ENCODE results near the gene ANKS6.
A peak's percentile ranks its signal among the peaks of the same experiment; 100 is the strongest.

The ANKS6 gene

GRCh38 chr9:98796364-98797101 lies at the start of gene ANKS6:
Gene ANKS6 (minus strand): TSS chr9:98796555. CDS start chr9:98796491, 64 bp downstream.
- Histone ChIP-seq H3K9ac (ENCODE audit: low read depth, low read length) (peak within 1 kb of the TSS; percentile 71), H3K27ac (ENCODE audit: low read depth, low read length) (no peak within 1 kb of the TSS), H3K27me3 (ENCODE audit: control insufficient read depth, insufficient read depth, low read length) (peaks cover 4% of the 10 kb centered on the region; the same call in 1 of the 2 replicates), H3K36me3 (ENCODE audit: control insufficient read depth, insufficient read depth, low read length) (no peaks in the 10 kb centered on the region), H3K4me1 (ENCODE audit: control insufficient read depth, insufficient read depth, low read length) (peaks cover 28% of the 10 kb centered on the region), H3K9me3 (ENCODE audit: control insufficient read depth, insufficient read depth, low read length) (0 out of 2 replicates have a peak, but pooled peaks cover 4% of the 10 kb centered on the region), H3K4me3 (ENCODE audit: low read depth, low read length) (peak within 1 kb of the TSS; percentile 78)

DNA sequence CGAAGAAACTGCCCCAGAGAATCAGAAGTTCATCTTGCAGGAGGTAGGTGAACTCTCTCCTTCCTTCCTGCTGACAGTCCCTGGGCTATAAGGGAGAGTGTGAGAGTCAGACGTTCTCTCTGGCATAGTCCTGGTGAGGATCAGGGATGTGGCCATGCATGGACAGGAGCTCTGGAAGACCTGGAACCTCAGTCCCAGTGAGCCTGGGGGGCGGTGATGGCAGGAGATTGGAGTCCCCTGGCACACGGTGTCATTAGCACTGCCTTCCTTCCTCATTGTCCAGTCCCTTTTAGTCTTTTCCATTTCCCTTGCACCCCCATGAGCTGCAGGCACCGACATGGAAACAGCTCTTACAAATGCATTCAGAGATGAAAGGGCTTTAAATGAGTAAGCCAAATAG lies 49.7 kb upstream of the ANKS6 start:
- Histone ChIP-seq H3K27ac (ENCODE audit: low read depth, low read length) (no peak overlapping the region), H3K27me3 (ENCODE audit: control insufficient read depth, insufficient read depth, low read length) (no peaks in the 10 kb centered on the region), H3K9ac (ENCODE audit: low read depth, low read length) (no peak overlapping the region), H3K4me3 (ENCODE audit: low read depth, low read length) (no peak overlapping the region), H3K9me3 (ENCODE audit: control insufficient read depth, insufficient read depth, low read length) (no peaks in the 10 kb centered on the region), H3K36me3 (ENCODE audit: control insufficient read depth, insufficient read depth, low read length) (peaks cover 15% of the 10 kb centered on the region), H3K4me1 (ENCODE audit: control insufficient read depth, insufficient read depth, low read length) (peaks cover 12% of the 10 kb centered on the region)

DNA sequence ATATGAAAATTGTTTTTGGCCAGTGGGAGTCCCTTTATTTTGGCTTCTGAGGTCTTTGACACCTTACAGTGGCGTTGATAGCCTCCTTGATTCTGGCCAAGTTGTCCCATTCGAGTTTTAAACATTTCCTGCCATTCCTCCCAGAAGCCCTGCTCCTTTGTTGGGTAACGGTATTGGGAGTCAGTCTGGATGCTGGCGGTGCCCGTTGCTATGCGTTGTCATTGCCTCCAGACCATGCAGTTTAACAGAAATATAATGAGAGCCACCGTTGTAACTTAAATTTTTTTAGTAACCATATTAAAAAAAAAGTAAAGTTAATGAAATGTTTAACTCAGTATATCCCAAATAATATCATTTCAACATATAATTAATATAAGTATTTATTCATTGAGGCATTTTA lies 46.2 kb upstream of the ANKS6 start:
- Histone ChIP-seq H3K9ac (ENCODE audit: low read depth, low read length) (no peak overlapping the region), H3K36me3 (ENCODE audit: control insufficient read depth, insufficient read depth, low read length) (peaks cover 29% of the 10 kb centered on the region), H3K27me3 (ENCODE audit: control insufficient read depth, insufficient read depth, low read length) (no peaks in the 10 kb centered on the region), H3K4me3 (ENCODE audit: low read depth, low read length) (no peak overlapping the region), H3K4me1 (ENCODE audit: control insufficient read depth, insufficient read depth, low read length) (no peaks in the 10 kb centered on the region), H3K9me3 (ENCODE audit: control insufficient read depth, insufficient read depth, low read length) (no peaks in the 10 kb centered on the region), H3K27ac (ENCODE audit: low read depth, low read length) (no peak overlapping the region)

DNA sequence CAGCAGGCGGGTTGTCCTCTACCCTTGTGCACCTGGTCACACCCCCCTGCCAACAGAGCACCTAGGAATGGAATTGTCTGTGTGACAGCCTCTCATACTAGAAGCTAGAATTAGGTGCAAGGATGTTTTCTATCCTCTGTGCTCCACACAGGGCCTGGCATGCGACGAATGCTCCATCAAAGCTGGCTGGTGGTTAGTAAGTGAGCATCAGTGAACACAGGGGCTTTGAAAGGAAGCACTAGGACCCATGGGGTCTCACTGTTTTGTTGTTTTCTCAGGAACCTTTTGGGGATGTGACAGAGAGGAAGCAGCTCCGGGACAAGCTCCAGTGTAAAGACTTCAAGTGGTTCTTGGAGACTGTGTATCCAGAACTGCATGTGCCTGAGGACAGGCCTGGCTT lies 43.4 kb upstream of the ANKS6 start:
- Histone ChIP-seq H3K9ac (ENCODE audit: low read depth, low read length) (no peak overlapping the region), H3K4me3 (ENCODE audit: low read depth, low read length) (no peak overlapping the region), H3K4me1 (ENCODE audit: control insufficient read depth, insufficient read depth, low read length) (no peaks in the 10 kb centered on the region), H3K27ac (ENCODE audit: low read depth, low read length) (no peak overlapping the region), H3K9me3 (ENCODE audit: control insufficient read depth, insufficient read depth, low read length) (no peaks in the 10 kb centered on the region), H3K27me3 (ENCODE audit: control insufficient read depth, insufficient read depth, low read length) (no peaks in the 10 kb centered on the region), H3K36me3 (ENCODE audit: control insufficient read depth, insufficient read depth, low read length) (peaks cover 24% of the 10 kb centered on the region)

DNA sequence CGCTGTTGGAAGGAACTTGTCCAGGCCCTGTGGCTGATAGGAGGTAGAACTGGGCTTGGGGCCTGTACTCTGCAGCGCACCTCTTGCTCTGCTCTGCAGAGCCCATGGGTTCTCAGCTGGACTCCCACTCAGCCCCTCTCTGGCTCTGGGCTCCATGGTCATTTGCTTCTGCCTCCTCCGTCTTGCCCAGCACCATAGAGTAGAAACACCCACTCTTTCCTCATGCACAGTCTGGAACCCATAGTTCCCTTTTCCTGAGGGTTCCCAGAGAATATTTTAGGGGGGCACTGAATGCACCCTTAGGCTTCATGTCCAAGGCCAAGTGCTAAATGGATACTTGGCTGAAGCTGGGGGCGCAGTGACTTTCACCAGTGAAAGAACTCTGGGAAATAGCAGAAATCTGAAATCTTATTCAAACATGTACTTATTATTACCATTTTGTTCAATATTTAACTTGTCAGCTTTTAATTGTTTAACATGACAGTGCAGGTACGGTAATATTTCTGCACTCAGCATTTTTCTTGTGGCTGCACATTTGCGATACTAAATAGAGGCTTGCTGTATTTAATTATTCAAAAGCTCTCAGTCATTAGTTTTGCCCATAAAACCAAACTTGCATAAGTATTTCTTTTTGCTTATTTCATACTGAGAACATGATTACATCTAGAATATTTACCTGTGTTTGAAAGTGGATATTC lies 42.7 kb upstream of the ANKS6 start:
- Histone ChIP-seq H3K9ac (ENCODE audit: low read depth, low read length) (no peak overlapping the region), H3K4me1 (ENCODE audit: control insufficient read depth, insufficient read depth, low read length) (no peaks in the 10 kb centered on the region)

GRCh38 chr9:98838155-98838867 lies 42.0 kb upstream of the ANKS6 start:
- Histone ChIP-seq H3K4me3 (ENCODE audit: low read depth, low read length) (no peak overlapping the region), H3K4me1 (ENCODE audit: control insufficient read depth, insufficient read depth, low read length) (no peaks in the 10 kb centered on the region), H3K9me3 (ENCODE audit: control insufficient read depth, insufficient read depth, low read length) (no peaks in the 10 kb centered on the region), H3K36me3 (ENCODE audit: control insufficient read depth, insufficient read depth, low read length) (peaks cover 19% of the 10 kb centered on the region), H3K27ac (ENCODE audit: low read depth, low read length) (no peak overlapping the region), H3K27me3 (ENCODE audit: control insufficient read depth, insufficient read depth, low read length) (no peaks in the 10 kb centered on the region), H3K9ac (ENCODE audit: low read depth, low read length) (no peak overlapping the region)

More for the DNA sequence above, 42.7 kb upstream of the ANKS6 start:
- Histone ChIP-seq H3K9me3 (ENCODE audit: control insufficient read depth, insufficient read depth, low read length) (no peaks in the 10 kb centered on the region), H3K36me3 (ENCODE audit: control insufficient read depth, insufficient read depth, low read length) (peaks cover 23% of the 10 kb centered on the region), H3K27ac (ENCODE audit: low read depth, low read length) (no peak overlapping the region), H3K27me3 (ENCODE audit: control insufficient read depth, insufficient read depth, low read length) (no peaks in the 10 kb centered on the region), H3K4me3 (ENCODE audit: low read depth, low read length) (no peak overlapping the region)

DNA sequence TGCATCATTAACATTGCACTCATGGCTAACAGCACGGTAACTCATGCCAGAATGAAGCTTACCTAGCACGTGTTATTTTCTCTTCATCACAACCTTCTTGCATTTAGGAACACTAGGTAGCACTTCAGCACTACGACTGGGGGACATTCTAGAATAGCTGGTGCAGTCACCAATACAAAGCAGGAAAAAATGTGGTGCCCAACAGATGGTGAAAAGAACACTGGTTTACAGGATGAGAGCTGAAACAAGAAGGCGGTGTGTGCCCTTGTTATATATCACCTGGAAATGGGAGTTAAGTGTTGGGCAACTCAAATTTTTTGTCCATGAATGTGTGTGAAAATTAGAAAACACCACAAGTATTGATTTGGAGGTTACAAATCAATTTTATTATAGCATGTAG lies 41.2 kb upstream of the ANKS6 start:
- Histone ChIP-seq H3K36me3 (ENCODE audit: control insufficient read depth, insufficient read depth, low read length) (peaks cover 19% of the 10 kb centered on the region), H3K27ac (ENCODE audit: low read depth, low read length) (no peak overlapping the region), H3K4me3 (ENCODE audit: low read depth, low read length) (no peak overlapping the region), H3K9me3 (ENCODE audit: control insufficient read depth, insufficient read depth, low read length) (no peaks in the 10 kb centered on the region), H3K4me1 (ENCODE audit: control insufficient read depth, insufficient read depth, low read length) (no peaks in the 10 kb centered on the region), H3K9ac (ENCODE audit: low read depth, low read length) (no peak overlapping the region), H3K27me3 (ENCODE audit: control insufficient read depth, insufficient read depth, low read length) (no peaks in the 10 kb centered on the region)

DNA sequence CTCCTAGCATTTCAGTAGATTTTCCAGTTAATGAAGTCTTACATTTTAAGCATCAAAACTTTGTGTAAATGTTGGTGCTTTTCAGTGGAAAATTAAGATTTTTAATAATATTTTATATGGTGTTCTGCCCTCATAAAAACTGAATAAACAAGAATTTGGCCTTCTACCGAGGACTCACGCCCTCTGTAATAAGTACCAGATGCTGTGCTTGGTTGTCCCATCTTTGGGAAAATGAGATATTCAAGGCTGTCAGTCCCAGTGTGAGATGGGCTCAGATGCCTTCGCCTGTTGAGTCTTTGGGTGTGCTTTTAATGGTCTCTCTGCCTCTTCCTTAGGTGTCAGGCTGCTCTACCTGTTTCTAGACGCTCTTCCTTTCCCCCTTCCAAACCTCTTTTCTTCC lies 39.9 kb upstream of the ANKS6 start:
- H3K4me3 ChIP-seq (ENCODE audit: low read depth, low read length), result no peak overlapping the region
- no peaks in the 10 kb centered on the region for H3K9me3 ChIP-seq (ENCODE audit: control insufficient read depth, insufficient read depth, low read length)
- H3K27ac ChIP-seq (ENCODE audit: low read depth, low read length), result no peak overlapping the region
- no peaks in the 10 kb centered on the region for H3K4me1 ChIP-seq (ENCODE audit: control insufficient read depth, insufficient read depth, low read length)
- no peak overlapping the region for H3K9ac ChIP-seq (ENCODE audit: low read depth, low read length)
- peaks cover 19% of the 10 kb centered on the region for H3K36me3 ChIP-seq (ENCODE audit: control insufficient read depth, insufficient read depth, low read length)
- H3K27me3 ChIP-seq (ENCODE audit: control insufficient read depth, insufficient read depth, low read length), result no peaks in the 10 kb centered on the region

DNA sequence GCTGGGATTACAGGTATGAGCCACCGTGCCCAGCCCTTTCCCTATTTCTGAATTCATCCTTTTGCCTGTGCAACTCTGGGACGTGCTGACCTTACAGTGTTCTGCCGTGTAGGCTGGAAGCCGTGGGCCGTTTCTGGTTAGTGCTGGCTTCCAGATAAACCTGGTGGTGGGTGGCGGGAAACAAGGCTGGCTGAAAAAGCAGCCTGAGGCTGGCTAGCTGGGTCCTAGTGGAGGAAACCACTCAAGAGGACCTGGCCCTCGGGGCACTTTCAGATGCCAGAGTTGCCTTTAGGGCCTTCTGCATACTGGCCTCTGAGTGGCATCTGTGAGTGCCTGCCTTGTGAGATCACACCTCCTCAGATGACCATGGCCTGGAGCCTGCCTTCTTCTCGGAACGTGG lies 38.0 kb upstream of the ANKS6 start:
- Histone ChIP-seq H3K9ac (ENCODE audit: low read depth, low read length) (no peak overlapping the region), H3K27me3 (ENCODE audit: control insufficient read depth, insufficient read depth, low read length) (no peaks in the 10 kb centered on the region), H3K4me3 (ENCODE audit: low read depth, low read length) (no peak overlapping the region), H3K4me1 (ENCODE audit: control insufficient read depth, insufficient read depth, low read length) (no peaks in the 10 kb centered on the region), H3K27ac (ENCODE audit: low read depth, low read length) (no peak overlapping the region), H3K36me3 (ENCODE audit: control insufficient read depth, insufficient read depth, low read length) (peaks cover 13% of the 10 kb centered on the region), H3K9me3 (ENCODE audit: control insufficient read depth, insufficient read depth, low read length) (no peaks in the 10 kb centered on the region)

GRCh38 chr9:98833090-98833956 lies 37.0 kb upstream of the ANKS6 start:
- H3K4me3 ChIP-seq (ENCODE audit: low read depth, low read length), result no peak overlapping the region
- peaks cover 13% of the 10 kb centered on the region for H3K36me3 ChIP-seq (ENCODE audit: control insufficient read depth, insufficient read depth, low read length)
- no peak overlapping the region for H3K9ac ChIP-seq (ENCODE audit: low read depth, low read length)
- no peaks in the 10 kb centered on the region for H3K27me3 ChIP-seq (ENCODE audit: control insufficient read depth, insufficient read depth, low read length)
- H3K27ac ChIP-seq (ENCODE audit: low read depth, low read length), result no peak overlapping the region
- no peaks in the 10 kb centered on the region for H3K4me1 ChIP-seq (ENCODE audit: control insufficient read depth, insufficient read depth, low read length)
- H3K9me3 ChIP-seq (ENCODE audit: control insufficient read depth, insufficient read depth, low read length), result no peaks in the 10 kb centered on the region
